ENCODE measurements around the gene CDY1B.
"Not testable (repeated sequence)": the region's sequence is repeated elsewhere in the genome, so short reads cannot be mapped to it uniquely, and the experiment has no call there.

CDY1B gene, protein sequence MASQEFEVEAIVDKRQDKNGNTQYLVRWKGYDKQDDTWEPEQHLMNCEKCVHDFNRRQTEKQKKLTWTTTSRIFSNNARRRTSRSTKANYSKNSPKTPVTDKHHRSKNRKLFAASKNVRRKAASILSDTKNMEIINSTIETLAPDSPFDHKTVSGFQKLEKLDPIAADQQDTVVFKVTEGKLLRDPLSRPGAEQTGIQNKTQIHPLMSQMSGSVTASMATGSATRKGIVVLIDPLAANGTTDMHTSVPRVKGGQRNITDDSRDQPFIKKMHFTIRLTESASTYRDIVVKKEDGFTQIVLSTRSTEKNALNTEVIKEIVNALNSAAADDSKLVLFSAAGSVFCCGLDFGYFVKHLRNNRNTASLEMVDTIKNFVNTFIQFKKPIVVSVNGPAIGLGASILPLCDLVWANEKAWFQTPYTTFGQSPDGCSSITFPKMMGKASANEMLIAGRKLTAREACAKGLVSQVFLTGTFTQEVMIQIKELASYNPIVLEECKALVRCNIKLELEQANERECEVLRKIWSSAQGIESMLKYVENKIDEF

DNA sequence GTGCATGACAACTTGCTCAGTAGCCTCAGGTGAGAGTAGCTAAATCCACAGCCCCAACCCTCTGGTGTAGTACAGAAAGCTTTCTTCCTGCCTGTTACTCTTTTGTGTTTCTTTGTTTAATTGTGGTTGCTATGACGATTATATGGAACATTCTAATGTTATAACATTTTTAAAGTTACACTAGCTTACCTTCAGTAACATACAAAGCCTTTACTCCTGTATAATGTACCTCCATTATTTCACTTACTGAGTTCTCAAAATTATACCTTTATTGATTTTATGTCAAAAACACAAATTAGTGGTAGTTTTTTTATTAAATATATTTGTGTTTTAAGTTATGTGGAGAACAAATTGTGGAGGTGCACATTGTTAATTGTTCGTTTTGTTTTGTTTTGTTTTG is at the start of gene CDY1B:
CDY1B (minus strand) TSS at position 101 of the 400 bp plus-strand sequence. CDS start 331 bp downstream, outside the sequence.
- not testable (repeated sequence) for DNase-seq

DNA sequence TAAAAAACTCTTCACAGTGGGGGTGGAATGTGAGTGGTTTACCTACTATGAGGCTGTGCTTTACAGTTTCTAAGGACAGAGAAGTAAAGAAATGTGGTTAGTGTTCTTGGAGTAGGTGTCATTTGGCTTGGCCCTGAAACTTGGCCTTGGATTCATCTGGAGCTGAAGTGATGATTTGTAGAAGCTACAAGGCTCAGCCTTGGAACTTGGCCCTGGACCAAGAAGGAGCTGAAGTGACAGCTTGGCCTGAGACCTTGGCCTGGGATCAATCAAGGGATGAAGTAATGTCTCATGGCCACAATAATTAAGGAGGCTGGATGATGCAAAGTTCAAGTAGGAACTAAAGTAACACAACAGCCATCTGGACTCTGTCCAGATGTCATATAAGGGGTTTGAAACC is 1.7 kb upstream of the CDY1B start:
- DNase-seq, result not testable (repeated sequence)

DNA sequence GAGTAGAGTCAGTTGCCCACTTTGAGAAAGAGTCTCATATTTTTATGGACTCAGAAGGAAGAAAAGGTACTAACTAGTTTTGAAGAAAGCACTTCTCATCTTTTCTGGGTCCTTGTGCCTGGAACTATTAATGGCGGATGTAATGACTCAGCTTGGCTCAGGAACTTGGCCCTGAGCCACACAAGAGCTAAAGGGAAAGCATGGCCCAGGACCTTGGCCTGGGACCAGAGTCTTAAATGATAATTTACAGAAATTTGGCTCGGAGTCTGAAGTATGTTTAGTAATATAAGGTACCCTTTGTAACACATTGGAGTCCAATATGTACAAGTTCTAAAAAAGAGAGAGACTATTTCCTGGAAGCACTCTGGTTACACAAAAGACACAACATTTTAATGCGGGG is 4.6 kb downstream of the CDY1B start:
- not testable (repeated sequence) for DNase-seq

DNA sequence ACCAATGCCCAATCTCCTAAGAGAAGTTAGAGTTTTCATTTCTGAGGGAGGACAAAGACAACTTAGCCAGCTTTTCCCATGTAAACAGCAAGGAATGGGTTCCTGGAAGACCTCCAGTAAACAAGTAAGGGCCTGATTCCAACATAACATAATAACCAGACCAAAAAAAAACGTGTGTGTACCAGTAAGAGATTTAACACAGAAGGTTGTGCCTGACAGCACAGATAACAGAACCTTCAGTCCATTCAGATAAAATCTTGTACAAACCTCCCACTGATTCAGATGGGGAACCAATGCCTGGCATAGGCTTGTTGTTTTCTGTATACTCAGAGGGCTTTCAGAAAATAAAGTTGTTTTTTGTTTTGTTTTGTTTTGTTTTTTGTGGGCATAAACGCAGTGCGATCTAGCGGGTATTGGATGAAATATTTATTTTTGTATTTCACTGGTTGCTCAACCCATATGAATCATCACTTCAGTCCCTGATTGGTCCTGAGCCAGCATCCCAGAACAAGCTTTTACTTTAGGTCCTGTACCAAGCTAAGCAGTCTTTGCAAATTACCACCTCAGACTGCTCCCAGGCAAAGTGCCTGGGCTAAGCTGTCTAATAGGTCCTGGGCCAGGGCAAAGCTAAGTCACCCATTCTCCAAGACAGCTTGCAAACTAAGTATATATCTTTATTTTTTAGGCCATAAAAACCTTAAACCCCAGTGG is 8.7 kb downstream of the CDY1B start:
- not testable (repeated sequence) for DNase-seq

DNA sequence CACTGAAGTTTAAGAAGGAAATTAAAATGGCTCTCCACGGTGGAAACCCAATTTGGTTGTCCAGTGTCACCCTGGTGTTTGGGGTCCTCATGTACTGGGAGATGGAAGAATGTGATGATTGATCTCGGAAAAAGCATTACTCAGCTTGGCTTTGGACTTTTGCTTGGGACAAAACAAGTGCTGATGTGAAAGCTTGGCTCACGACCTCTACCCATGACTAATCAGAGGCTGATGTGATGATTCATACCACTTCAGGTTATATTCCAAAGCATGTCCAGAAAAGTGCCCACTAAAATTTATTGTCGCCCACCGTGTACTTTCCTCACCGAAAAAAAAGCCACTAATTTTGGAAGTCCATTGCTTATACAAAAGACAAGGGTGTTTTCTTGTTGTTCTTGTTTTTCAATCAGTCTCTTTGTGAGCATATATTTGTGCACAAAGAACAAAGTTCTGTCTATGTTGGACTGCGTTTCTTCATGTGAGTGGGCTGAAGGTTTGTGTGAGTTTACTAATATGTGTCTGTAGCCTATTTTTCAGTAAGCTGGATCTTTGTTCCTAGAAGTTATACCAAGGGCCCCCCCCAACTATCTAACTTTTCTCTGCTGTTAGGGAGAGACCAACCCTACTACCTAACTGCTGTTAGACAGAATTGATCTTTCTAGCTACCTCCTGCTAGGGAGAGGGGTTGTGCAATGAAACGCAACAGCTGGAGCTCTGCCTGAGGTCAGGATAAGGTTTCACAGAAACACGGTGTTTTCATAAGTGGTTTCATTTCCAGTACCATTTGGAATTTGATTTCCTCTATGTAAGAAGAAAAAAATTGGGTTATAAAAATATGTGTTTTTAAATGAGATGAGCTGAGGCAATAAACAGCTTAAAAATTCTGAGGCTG is 21.4 kb downstream of the CDY1B start:
- DNase-seq, result not testable (repeated sequence)
